HCT116 (cell line): ENCODE data around the gene APP.

Source experiments
- POLR2A ChIP-seq: IDR thresholded peaks from 2 replicates; pipeline ENCODE4 v1.7.0; 2011; ENCODE audit warnings: borderline replicate concordance; ENCODE audit not compliant: insufficient read depth, insufficient read length; ENCODE audit errors: extremely low read depth
- TF ChIP-seq, protein P1 (sequence below), 3 experiments: fragments of 200-600 bp in 1 of 3; sonication (generic) in 1 of 3; IDR thresholded peaks in 2 of 3; conservative IDR thresholded peaks in 1 of 3; 2 replicates each; pipeline ENCODE4 v1.5.1; 2012 to 2017; ENCODE audit warnings: low read depth in 2 of 3, low read length in 2 of 3, antibody characterized with exemption in 1 of 3, borderline replicate concordance in 1 of 3, control low read depth in 1 of 3, mild to moderate bottlenecking in 1 of 3, mixed read lengths in 1 of 3, mixed run types in 1 of 3, moderate library complexity in 1 of 3; ENCODE audit not compliant: insufficient read depth in 1 of 3

DNA sequence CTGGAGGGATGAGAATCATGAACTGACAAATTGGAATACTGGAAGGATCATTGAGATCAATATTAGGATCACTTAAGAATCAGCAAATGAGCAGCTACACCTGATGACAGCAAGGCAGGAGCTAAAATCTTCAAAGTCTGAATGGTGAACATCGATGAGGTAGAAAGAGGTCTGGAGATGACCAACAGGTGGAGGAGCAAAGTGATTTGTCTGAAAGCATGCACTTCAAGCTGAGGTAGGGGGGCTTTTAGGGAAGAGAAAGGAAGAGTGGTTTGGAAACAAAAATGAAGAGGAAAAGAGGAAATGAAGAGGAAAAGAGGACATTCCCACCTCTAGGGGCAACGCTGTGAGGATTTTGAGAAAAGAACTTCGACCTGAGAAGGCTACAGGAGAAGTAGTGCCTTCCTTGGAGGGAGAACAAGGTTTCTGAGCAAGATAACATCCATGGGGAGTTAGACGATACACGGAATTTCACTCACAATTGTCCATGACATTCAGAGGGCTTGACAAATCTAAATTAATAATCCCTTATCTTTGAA lies 79.0 kb downstream of the APP start:
- TF ChIP-seq, protein P1, sequence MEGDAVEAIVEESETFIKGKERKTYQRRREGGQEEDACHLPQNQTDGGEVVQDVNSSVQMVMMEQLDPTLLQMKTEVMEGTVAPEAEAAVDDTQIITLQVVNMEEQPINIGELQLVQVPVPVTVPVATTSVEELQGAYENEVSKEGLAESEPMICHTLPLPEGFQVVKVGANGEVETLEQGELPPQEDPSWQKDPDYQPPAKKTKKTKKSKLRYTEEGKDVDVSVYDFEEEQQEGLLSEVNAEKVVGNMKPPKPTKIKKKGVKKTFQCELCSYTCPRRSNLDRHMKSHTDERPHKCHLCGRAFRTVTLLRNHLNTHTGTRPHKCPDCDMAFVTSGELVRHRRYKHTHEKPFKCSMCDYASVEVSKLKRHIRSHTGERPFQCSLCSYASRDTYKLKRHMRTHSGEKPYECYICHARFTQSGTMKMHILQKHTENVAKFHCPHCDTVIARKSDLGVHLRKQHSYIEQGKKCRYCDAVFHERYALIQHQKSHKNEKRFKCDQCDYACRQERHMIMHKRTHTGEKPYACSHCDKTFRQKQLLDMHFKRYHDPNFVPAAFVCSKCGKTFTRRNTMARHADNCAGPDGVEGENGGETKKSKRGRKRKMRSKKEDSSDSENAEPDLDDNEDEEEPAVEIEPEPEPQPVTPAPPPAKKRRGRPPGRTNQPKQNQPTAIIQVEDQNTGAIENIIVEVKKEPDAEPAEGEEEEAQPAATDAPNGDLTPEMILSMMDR (IDR thresholded peaks at IDR 0.05 in 2 of 3, conservative IDR thresholded peaks at IDR 0.05 in 1 of 3; ENCODE audit: borderline replicate concordance in 1 of 3, insufficient read depth in 1 of 3, low read depth in 2 of 3, low read length in 2 of 3): peak in 2 of 3 experiments; percentile 42; a peak in 3 of 6 replicates
- TF ChIP-seq POLR2A: no peak
